ENCODE results near the gene N4BP2. TPM values are rescaled to one million over a fixed set of nuclear protein-coding genes. Genes with fewer than 3 reads are reported as not detected.

N4BP2 gene
- total and polyA plus RNA-seq, 2 of the 8 experiments (the other 6 are each of a cell fraction or from before 2014, with no cell fraction given): 4.4 to 44.7 TPM

GRCh38 chr4:40057586-40058091, 989 bp downstream of the N4BP2 start (continued):
- TF ChIP-seq TBP (IDR thresholded peaks at IDR 0.05; ENCODE audit: low read depth, low read length) (0 out of 2 replicates have a peak, but pooled peaks have one; percentile 16), EZH2 (IDR thresholded peaks at IDR 0.05; ENCODE audit: low read depth, low read length, severe bottlenecking) (no peak), RAD21 (IDR thresholded peaks at IDR 0.05 in 1 of 2, conservative IDR thresholded peaks at IDR 0.05 in 1 of 2; ENCODE audit: low read depth in 2 of 2, low read length in 2 of 2) (no peak), SP1 (IDR thresholded peaks at IDR 0.05; ENCODE audit: low read depth, low read length) (peak; percentile 43; the same call in 1 of the 2 replicates), POLR2AphosphoS5 (IDR thresholded peaks at IDR 0.05; ENCODE audit: low read depth, low read length) (peak; percentile 61; the same call in 1 of the 2 replicates), JUND (IDR thresholded peaks at IDR 0.05; ENCODE audit: low read length) (0 out of 2 replicates have a peak, but pooled peaks have one; percentile 50)
